ENCODE measurements around the gene CRHBP.
"Not testable (repeated sequence)": the region's sequence is repeated elsewhere in the genome, so short reads cannot be mapped to it uniquely, and the experiment has no call there.

CRHBP gene

DNA sequence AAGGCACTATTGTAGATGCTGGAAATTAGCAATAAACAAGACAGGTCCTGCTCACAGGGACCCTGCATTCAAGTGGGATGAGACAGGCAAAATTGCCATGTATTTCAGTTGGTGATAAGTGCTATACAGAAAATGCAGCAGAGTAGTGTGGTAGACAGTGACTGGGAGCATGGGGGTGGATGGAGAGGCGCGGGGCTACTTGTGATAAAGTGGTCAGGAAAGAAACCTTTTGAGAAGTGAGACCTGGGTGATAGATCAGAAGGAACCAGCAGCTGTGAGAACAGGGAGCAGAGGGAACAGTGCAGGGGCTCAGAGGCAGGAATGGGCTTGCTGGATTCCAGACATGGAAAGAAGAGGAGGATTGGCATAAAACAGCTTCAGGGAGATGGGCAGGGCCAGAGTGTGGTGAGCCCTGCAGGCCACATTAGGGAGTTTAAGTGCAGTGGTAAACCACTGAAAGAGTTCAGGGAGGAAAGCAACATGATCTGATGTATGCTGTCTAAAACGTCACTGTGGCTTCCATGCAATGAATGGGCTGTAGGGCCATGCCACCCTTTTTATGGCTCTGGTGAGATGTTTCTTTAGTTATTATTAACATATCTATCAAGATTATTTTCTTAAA, 7.3 kb downstream of the CRHBP start:
- no peak for DNase-seq

DNA sequence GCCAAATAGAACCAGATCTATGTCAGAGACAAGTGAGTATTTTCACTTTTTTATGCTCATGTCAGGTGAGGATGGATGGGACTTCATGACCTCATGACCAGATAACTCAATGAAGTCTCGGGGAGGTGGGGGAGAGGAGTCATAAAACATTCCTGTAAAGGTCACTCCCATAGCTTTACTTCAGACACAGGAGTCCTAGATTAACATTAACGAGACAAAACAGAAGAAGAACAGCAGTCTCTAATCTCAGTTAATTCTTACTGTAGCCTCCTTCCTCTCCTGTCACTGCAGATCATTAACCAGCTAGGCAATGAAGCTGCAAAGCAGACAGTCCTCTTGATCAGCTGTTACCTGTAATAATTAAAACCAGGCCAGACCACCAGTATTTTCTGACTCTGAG, 11.2 kb downstream of the CRHBP start:
- no peak for DNase-seq

DNA sequence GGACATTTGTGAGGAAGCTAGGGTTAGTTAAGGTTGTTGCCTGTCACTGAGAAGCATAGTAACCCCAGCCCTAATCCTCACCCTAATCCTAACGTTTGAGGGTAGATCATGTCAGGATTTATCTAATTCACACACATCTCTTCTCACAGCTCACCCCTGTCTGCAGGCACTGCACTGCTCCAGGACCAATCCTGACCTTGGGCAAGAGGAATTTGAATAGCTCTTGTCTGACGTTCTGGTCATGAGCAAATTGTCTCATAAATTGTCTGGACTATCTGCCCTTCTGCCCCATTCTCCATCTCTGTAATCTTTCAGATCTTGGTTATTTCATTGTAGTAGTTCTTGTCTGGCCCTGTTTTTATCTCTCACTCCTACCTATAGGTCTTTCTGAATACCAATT, 18.7 kb downstream of the CRHBP start:
- DNase-seq: no peak

DNA sequence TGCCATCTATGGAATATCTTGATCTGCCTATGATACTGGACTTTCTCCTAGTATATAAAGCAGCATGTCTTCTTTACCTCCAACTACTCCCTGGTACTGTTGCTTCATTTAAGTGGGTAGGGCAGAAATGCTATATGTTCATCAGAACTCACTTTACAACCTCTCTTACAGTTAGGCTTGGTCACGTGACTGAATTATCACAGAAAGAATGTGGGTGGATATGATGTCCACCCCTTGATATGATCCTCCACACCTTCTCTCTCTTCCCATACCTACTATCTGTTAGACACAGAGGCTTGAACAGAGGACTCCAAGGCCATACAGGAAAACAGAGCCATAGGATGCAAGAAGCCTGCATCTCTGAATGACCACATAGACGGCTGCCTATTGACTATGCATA, 19.8 kb downstream of the CRHBP start:
- no peak for DNase-seq

DNA sequence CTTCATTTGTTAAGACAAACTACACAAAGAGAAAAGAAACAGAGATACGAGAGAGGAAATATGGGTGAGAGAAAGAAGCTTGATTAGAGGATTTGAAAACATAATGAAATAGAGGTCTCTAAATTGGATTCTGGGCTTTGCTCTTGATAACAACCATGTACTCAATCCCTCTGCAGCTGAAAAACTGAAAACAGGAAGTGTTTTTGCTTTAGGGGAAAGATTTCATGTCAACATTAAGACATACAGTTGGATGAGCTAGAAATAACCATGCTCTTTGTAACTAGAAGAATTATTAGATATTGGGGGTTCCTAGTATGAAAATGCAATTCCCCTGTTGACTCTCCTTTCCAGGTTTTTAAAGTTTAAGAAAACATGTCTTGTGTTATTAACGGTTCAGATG, 21.9 kb downstream of the CRHBP start:
- DNase-seq: no peak

DNA sequence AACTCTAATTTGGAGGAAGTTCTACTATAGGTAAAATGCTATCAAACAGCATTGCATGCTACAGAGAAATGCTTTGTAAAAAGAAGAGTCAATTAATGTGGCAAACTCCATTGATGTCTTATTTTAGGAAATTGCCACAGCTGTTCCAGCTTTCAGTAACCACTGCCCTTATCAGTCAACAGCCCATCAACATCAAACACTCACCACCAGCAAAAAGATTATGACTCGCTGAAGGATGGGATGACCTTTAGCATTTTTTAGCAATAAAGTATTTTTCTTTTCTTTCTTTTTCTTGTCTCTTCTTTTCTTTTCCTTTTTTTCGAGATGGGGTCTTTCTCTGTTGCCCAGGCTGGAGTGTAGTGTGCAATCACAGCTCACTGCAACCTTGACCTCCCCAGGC, 26.0 kb downstream of the CRHBP start:
- no peak for DNase-seq

DNA sequence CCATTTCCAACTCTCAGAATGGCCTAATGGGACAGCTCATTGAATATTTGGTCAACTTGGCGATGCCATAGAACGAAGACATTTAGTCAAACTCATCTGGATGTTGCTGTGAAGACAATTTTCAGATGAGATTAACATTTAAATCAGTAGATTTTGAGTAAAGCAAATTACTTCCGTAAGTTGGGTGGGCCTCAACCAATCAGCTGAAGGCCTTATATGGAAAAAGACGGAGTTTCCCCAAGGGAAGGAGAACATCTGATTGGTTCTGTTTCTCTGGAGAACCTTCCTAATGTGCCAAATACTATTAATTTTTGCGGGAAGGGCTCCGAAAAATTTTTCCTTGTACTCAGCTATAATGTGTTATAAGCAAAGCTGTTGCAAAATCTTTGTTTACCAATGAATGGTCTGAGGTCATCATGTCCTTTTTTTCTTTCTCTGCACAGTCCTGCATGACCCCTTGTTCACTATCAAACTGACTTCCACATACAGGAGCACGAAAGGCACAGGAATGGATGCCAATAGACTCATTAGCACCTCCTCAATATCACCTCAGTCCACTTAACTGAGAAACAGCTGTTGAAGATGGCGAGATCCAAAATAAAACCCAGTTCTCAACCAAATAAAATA, 27.8 kb downstream of the CRHBP start:
- DNase-seq: no peak

DNA sequence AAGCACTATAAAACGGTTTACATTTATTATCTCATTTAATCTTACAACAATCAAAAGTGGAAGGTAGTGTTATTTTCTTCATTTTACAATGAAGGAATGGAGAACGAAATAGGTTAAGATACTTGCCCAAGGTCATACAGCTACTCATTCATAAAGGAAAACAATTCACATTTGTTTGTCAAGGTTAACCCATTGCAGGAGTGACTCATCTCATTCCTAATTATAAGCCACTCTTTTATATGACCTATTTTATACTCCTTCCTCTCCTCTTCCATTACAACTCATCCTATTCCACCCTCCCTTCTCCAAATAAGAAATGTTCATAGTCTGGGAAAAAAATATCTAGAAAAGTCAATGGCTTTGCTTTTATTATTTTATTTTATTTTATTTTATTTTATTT, 29.6 kb downstream of the CRHBP start:
- no peak for DNase-seq

DNA sequence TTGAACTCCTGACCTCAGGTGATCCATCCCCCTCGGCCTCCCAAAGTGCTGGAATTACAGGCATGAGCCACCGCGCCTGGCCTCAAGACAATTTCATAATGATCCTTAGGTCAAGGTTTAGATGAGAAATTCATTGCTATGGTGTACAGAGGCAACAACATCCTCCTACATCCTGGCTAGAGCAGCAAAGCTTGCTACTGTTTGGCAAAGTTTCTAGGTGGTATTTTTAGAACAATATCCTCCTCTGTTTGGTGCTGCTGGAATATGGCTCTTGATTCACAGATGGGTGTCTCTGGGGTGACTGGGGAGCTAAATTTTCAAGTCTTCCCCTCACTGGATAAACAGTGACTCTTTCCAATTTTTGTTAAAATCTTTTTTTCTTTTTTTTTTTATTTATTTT, 30.6 kb downstream of the CRHBP start:
- no peak for DNase-seq

DNA sequence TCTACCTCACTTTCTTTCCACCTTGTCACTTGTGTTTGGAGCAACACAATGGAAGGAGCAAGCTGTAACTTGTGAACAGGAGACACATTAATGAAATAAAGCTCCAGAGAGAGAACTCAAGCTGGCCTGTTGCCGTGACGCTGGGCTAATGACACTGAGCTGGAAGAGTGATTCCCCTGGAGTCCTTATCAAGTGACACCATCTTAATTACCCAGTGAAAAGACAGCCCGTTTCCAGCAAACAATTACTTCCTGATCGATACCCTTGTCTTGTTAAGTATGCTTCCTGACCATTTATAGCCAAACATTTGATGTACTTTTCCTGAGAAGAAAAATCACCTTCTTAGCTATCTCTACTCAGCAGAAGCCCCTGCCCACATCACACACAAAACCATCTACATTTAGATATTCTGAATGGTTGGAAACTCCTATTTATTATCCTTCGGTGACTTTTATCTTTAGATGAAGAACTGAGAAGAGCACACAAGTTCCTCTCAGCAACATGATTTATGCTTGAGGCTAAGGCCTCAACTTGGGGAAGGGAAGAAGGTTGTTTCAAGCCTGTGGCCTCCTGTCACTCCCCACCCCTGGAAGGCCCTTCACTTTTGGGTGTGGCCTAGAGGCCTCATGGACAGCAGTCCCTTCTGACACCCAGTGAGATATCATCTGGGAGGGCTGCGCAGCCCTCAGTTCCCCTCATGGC, 34.1 kb downstream of the CRHBP start:
- no peak for DNase-seq

DNA sequence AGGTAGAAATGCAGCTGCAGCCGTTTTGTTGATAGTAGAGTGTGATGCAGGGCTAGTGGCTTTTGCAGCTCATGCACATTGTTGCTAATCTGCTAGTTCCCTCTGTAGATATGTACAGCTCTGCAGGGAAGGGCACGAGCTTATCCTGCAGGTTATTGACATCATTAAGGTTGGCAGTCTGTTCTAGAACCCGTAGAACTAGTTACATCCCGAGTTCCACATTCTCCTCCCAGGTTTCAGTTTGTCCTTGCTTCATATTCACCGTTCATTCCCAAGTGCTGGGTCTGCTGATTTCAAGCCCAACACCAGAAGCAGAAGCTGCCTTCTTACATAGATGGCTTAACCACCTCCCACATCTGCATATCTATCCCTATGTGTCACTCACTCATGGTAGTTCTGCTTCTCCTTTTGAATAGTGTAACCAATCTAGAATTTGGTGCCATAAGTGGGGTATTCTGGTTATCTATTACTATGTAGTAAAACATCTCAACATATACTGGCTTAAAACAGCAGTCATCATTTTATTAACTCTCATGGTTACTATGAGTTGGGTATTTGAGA, 38.1 kb downstream of the CRHBP start:
- no peak for DNase-seq

DNA sequence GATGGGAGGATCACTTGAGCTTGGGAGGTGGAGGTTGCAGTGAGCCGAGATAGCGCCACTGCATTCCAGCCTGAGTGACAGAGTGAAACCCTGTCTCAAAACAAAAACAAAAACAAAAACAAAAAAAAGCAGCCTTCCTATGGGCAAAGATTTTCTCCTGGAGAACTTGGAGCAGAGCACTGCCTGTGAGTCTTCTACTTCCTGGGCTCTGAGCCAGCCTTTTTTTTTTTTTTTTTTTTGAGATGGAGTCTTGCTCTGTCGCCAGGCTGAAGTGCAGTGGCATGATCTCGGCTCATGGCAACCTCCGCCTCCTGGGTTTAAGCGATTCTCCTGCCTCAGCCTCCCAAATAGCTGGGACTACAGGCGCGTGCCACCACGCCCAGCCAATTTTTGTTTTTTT, 40.6 kb downstream of the CRHBP start:
- not testable (repeated sequence) for DNase-seq

DNA sequence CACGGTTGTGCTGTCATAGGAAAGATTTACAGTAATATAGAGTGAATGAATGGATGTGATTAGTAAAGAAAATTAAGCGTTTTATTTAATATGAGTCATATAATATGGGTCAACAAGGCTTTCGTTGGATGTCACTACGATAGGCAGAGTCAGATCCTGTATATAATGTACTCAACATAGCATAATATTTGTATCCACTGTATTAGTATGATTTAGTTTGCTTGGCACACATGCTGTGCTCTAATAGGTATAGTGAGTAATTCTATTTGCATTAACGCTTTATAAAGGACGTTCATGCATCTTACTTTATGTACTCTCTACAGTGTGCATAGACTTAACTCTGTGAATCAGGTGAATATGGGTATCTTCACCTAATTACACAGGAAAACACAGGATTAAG, 41.5 kb downstream of the CRHBP start:
- no peak for DNase-seq

DNA sequence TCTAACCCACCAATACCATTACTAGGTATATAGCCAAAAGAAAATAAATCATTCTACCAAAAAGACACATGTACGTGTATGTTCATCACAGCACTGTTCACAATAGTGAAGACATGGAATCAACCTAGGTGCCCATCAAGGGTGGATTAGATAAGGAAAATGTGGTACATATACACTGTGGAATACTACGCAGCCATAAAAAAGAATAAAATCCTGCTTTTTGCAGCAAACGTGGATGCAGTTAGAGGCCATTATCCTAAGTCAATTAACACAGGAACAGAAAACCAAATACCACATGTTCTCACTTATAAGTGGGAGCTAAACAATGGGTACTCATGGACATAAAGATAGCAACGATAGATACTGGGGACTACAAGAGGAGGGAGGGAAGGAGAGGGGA, 45.4 kb downstream of the CRHBP start:
- not testable (repeated sequence) for DNase-seq

DNA sequence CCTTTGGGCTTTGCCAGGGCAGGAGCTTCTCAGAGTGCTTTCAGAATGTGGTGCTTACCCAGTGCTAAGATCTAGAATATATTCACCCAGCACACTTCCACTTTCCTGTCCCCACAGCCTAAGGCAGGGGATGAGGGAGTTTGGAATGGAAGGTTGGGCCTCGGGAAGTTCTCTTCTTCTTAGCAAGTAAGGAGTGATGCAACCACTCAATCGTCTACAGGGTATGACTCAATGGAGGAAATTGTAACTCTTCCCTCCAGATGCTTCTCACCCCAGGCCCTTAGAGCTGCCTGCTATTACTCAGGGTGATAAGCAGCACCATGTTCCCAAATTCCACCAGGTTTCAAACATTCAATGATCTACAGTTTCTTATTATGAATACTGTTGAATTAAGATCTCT, 46.6 kb downstream of the CRHBP start:
- no peak for DNase-seq

DNA sequence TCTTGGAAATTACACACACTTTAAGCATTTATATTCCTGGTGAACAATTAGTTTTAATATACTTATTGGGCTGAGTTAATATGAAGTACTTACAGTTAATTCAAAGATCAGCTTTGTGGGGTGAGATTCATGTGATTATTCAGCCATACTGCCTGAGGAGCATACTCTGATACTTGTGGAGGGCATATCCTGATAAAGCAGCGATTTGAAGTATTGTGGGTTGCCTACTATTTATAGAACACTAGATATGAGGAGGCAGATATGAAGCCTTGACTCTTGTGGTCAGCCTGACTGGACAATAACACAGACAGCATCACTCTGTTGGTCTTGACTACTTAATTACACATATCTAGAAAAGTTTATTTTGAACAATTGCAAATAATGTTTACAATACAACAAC, 50.4 kb downstream of the CRHBP start:
- DNase-seq: no peak

DNA sequence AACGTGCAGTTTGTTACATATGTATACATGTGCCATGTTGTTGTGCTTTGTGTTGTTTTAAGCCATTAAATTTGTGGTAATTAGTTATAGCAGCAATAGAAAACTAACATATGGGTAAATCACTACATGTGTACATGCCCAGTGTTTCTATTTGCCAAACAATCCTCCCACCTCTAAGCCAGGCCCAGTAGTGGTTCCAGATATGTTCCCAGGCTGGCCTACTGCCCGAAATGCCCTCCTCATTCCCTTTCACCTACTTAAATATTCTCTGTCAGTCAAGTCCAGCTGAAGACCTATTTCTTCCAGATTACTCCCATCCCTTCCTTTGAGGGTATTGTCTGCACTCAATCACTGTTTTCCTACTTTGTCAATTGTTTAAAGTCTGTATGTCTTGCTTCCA, 53.3 kb downstream of the CRHBP start:
- DNase-seq: no peak

DNA sequence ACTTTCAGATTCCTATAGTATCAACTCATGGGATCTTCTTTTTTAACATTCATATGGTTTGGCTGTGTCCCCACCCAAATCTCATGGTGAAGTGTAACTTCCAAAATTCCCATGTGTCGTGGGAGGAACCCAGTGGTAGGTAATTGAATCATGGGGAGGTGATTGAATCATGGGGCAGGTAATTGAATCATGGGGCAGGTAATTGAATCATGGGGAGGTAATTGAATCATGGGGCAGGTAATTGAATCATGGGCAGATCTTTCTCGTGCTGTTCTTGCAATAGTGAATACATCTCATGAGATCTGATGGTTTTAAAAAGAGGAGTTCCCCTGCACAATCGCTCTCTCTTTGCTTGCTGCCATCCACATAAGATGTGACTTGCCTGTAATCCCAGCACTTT, 55.6 kb downstream of the CRHBP start:
- no peak for DNase-seq

DNA sequence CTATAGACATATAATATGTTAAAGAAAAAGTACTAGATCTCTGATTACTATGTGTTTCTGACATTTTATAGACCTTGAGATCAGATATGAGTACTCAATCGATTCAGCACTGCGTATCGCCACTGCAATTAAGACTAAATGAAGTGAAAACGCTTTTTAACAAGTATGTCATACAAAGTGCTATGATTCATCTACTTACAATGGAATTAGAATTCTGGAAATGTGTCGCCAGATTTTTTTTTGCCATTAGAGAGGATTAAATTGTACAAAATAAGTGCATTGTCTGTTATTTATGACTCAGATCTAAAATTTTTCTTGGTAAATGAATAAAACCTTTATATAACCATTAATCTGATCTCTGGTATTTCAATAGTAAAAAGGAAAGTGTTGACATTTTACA, 57.4 kb downstream of the CRHBP start:
- DNase-seq: no peak

DNA sequence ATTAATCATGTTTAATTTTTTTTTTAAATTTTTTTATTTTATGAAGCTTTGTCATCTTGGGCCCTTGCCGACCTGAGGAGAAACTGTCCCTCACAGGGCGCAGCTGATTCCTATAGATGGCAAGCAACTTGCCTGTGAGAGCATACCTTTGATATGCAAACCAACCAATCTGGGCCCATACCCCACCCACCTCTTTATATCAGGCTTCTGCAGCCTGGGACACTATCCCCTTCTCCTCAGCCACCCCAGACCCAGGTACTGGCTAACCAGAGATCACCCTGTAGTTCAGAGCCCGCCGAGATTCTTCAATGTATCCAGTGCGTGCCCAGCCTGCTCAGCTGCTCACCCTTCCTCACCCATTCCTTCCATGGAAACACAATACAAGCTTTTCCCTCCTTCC, 58.7 kb downstream of the CRHBP start:
- no peak for DNase-seq

DNA sequence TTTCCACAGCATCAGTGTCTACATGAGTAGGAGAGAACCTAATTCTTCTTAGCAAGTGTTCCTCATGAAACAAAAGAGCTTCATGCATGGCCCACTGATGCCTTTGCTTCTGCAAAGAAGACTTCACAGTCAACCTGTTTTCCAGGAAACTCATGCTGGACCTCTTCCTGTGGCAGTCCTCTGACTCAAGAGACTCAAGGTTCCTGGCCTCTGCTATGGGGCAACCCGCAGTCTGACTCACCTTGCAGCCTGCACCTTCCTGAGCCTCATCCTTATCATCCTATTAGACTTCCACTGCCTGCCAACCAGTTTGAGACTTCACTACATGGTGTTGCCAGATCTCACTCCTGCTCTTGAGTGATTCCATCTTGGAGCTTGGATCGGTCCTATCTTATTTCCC, 59.8 kb downstream of the CRHBP start:
- no peak for DNase-seq

DNA sequence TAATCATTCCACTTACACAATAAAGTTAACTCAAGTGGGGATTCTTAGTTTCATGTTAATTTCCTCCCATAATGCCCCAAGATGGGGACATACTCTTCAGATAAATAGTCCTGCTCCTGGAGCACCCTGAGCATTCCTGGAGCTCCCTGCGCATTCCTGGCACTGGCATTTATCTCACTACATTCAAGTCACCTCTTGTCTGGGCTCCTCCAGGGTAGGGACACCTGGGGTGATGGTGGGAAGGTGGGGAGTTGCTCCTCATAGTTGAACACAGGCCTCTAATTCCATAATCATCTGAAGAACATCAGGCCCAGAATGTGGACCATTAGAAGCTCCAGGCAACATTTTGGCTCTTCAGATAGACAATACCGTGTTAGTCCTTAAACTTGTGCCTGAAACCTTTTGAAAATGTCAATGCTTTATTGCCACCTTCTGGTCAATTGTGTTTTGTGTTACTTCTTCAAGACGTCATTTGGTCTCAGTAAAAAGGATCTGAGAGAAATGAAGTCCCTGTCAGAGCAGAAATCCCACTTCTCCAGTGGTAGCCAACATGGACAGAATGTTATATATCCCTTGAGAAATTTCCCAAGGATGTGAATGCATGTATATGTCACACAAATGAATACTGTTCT, 63.2 kb downstream of the CRHBP start:
- no peak for DNase-seq

DNA sequence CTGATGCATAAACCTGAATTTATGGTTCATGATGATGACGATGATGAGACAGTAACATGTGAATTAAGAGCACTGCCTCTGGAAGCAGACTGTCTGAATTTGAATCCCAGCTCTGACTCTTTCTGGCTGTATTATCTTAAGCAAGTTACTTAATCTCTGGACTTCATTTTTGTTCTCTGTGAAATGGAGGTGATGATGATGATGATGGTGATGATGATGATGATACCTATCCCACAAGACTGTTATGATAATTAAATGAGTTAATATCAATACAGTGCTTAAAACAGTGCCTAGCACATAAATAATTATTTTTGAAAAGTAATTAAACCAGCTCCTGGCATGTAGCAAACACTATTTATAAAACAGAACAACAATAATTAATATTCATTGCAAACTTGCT, 64.1 kb downstream of the CRHBP start:
- no peak for DNase-seq

DNA sequence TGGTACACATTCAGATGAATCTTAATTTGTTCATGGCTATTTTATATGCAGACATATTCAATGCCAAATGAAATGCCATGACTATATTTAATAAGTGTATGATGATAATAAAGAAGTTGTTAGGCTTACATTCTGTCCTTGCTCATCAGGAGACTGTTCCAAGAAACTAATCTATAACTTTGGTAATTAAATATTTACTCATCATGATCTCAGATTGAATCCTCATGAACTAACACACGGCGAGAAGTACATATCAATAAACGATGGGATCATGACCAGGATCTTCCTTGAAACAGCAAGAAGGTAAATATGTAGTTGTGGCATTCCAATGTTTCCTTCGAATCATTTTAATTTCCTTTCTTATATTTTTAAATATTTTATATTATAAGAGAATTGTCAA, 64.8 kb downstream of the CRHBP start:
- DNase-seq: no peak

All from NCI-H526 treated with DMSO at 0.1 percent for 48 hours (cell line).